HEK293 (cell line): Measurements from ENCODE around the gene PIK3R4.

Experiments
- CTCF ChIA-PET: fragments of 350-600 bp; formaldehyde crosslinking; extraction: SDS; loops from one replicate; lab custom pipeline; 2021; ENCODE audit warnings: antibody characterized with exemption; lab: Yijun Ruan, JAX
- POLR2A ChIA-PET: fragments of 300-600 bp; formaldehyde crosslinking; extraction: SDS; loops from one replicate; lab custom pipeline; 2020; ENCODE audit warnings: antibody characterized with exemption, inconsistent platforms; lab: Yijun Ruan, JAX
- H3K27ac ChIP-seq: fragments of 200-500 bp; sonication (Bioruptor generic); 2 replicates; pipeline ENCODE4 v1.5.1; 2014; ENCODE audit warnings: low read depth, low read length, control low read depth, inconsistent platforms; ENCODE audit errors: extremely low read depth
- H3K36me3 ChIP-seq, 2 experiments: fragments of 200-500 bp in 1 of 2; sonication (Bioruptor generic) in 1 of 2; 1 replicate in 1 of 2; 2 replicates in 1 of 2; pipeline ENCODE4 v1.5.1; 2014 to 2017; ENCODE audit warnings: inconsistent platforms in 2 of 2, low read length in 2 of 2; ENCODE audit not compliant: control insufficient read depth in 2 of 2, insufficient read depth in 1 of 2
- H3K4me1 ChIP-seq: fragments of 200-500 bp; sonication (Bioruptor generic); 2 replicates; pipeline ENCODE4 v1.5.1; 2014; ENCODE audit warnings: mild to moderate bottlenecking, low read length, inconsistent platforms; ENCODE audit not compliant: control insufficient read depth, insufficient read depth
- H3K4me3 ChIP-seq: 2 replicates; pipeline ENCODE4 v1.5.1; 2011; ENCODE audit warnings: low read depth, mild to moderate bottlenecking, control low read depth, low read length, moderate library complexity
- H3K9me3 ChIP-seq: fragments of 200-500 bp; sonication (Bioruptor generic); 2 replicates; pipeline ENCODE4 v1.5.1; 2014; ENCODE audit warnings: low read depth, low read length, inconsistent platforms; ENCODE audit not compliant: control insufficient read depth, insufficient read depth
- KLF1 ChIP-seq: fragments of 450-650 bp; formaldehyde crosslinking; IDR thresholded peaks from 2 replicates; pipeline ENCODE4 v1.5.1; 2016; ENCODE audit warnings: missing biosample characterization, missing genetic modification characterization
- KLF10 ChIP-seq: fragments of 450-650 bp; IDR thresholded peaks from 2 replicates; pipeline ENCODE4 v1.5.1; 2018; ENCODE audit warnings: missing biosample characterization, mild to moderate bottlenecking, missing genetic modification characterization
- PRDM1 ChIP-seq: fragments of 450-650 bp; formaldehyde crosslinking; IDR thresholded peaks from 2 replicates; pipeline ENCODE4; 2016; ENCODE audit warnings: missing biosample characterization, missing genetic modification characterization
- REPIN1 ChIP-seq: fragments of 450-650 bp; formaldehyde crosslinking; IDR thresholded peaks from 2 replicates; pipeline ENCODE4 v1.5.1; 2017; ENCODE audit warnings: missing biosample characterization, missing genetic modification characterization, low read depth
- SCRT2 ChIP-seq: fragments of 450-650 bp; formaldehyde crosslinking; IDR thresholded peaks from 2 replicates; pipeline ENCODE4 v1.5.1; 2016; ENCODE audit warnings: missing biosample characterization, missing genetic modification characterization
- SETDB1 ChIP-seq: IDR thresholded peaks from one replicate; pipeline ENCODE4 v1.6.1; 2017; ENCODE audit warnings: mild to moderate bottlenecking, low read length, moderate library complexity, mixed read lengths; ENCODE audit not compliant: insufficient read length
- TCF7L2 ChIP-seq: IDR thresholded peaks from 2 replicates; pipeline ENCODE4 v1.6.1; 2011; ENCODE audit warnings: low read depth, mild to moderate bottlenecking, inconsistent platforms, low read length, moderate library complexity, borderline replicate concordance
- ZFP69B ChIP-seq: fragments of 450-650 bp; formaldehyde crosslinking; IDR thresholded peaks from 2 replicates; pipeline ENCODE4 v1.5.1; 2016; ENCODE audit warnings: missing biosample characterization, missing genetic modification characterization
- ZNF132 ChIP-seq: fragments of 450-650 bp; formaldehyde crosslinking; IDR thresholded peaks from 2 replicates; pipeline ENCODE4 v1.5.1; 2017; ENCODE audit warnings: missing biosample characterization, missing genetic modification characterization, borderline replicate concordance
- ZNF138 ChIP-seq: fragments of 450-650 bp; formaldehyde crosslinking; IDR thresholded peaks from 2 replicates; pipeline ENCODE4 v1.5.1; 2016; ENCODE audit warnings: missing biosample characterization, missing genetic modification characterization, borderline replicate concordance
- ZNF529 ChIP-seq: fragments of 450-650 bp; formaldehyde crosslinking; IDR thresholded peaks from 2 replicates; pipeline ENCODE4 v1.5.1; 2017; ENCODE audit warnings: missing genetic modification characterization, missing biosample characterization; ENCODE audit not compliant: insufficient replicate concordance
- ZNF561 ChIP-seq: fragments of 450-650 bp; IDR thresholded peaks from 2 replicates; pipeline ENCODE4 v1.5.1; 2018; ENCODE audit warnings: missing biosample characterization, missing genetic modification characterization, borderline replicate concordance
- ZNF621 ChIP-seq: fragments of 450-650 bp; formaldehyde crosslinking; IDR thresholded peaks from 2 replicates; pipeline ENCODE4 v1.5.1; 2017; ENCODE audit warnings: missing biosample characterization, missing genetic modification characterization
- ZNF677 ChIP-seq: fragments of 450-650 bp; IDR thresholded peaks from 2 replicates; pipeline ENCODE4 v1.5.0; 2018; ENCODE audit warnings: missing biosample characterization, mild to moderate bottlenecking, missing genetic modification characterization, moderate library complexity
- ZNF777 ChIP-seq: fragments of 450-650 bp; formaldehyde crosslinking; IDR thresholded peaks from 2 replicates; pipeline ENCODE4 v1.5.1; 2017; ENCODE audit warnings: missing biosample characterization, missing genetic modification characterization, borderline replicate concordance
- ZNF830 ChIP-seq: fragments of 450-650 bp; IDR thresholded peaks from 2 replicates; pipeline ENCODE4 v1.5.0; 2018; ENCODE audit warnings: missing biosample characterization, missing genetic modification characterization, low read depth, mild to moderate bottlenecking, moderate library complexity
- ZSCAN16 ChIP-seq: fragments of 450-650 bp; formaldehyde crosslinking; IDR thresholded peaks from 2 replicates; pipeline ENCODE4 v1.5.1; 2016; ENCODE audit warnings: missing biosample characterization, missing genetic modification characterization
- TF ChIP-seq, protein P1 (sequence below): fragments of 450-650 bp; formaldehyde crosslinking; IDR thresholded peaks from 2 replicates; pipeline ENCODE4 v1.5.1; 2016; ENCODE audit warnings: missing biosample characterization, missing genetic modification characterization
- TF ChIP-seq, protein P2 (sequence below): fragments of 450-650 bp; formaldehyde crosslinking; IDR thresholded peaks from 2 replicates; pipeline ENCODE4 v1.5.1; 2017; ENCODE audit warnings: missing biosample characterization, mild to moderate bottlenecking, missing genetic modification characterization, moderate library complexity
- TF ChIP-seq, protein P3 (sequence below): fragments of 450-650 bp; formaldehyde crosslinking; IDR thresholded peaks from 2 replicates; pipeline ENCODE4 v1.5.1; 2016; ENCODE audit warnings: missing biosample characterization, missing genetic modification characterization
- TF ChIP-seq, protein P4 (sequence below): fragments of 450-650 bp; formaldehyde crosslinking; IDR thresholded peaks from 2 replicates; pipeline ENCODE4 v1.5.1; 2016; ENCODE audit warnings: missing biosample characterization, missing genetic modification characterization

The PIK3R4 gene

DNA sequence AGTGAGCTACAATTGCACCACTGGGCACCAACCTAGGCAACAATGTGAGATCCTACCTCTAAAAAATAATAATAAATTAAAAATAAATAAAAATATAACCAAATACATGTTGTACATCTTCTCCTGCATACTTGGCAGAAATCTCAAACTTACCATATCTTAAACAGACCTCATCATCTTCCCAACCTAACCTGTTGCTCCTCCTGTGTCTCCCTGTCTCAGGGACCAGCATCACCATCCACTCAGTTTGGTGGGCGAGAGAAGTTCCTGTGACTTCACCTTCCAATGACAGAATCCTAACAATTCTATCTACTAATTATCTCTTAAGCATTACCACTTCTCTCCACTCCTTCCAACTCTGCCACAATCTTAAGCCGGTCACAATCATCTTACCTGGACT, 3.3 kb downstream of the PIK3R4 start:
- TF ChIP-seq SCRT2 (tag by site-specific recombination) (peak; percentile 92), ZNF138 (tag by site-specific recombination) (no peak)
- TF ChIP-seq, all 188 proteins: peak for 1
- Histone ChIP-seq H3K36me3 (peaks cover 0 to 50% of the 10 kb centered on the region in 2 experiments; a peak in 1 of 3 replicates), H3K4me3 (no peak overlapping the region), H3K9me3 (no peaks in the 10 kb centered on the region), H3K4me1 (no peaks in the 10 kb centered on the region; the same call in 1 of the 2 replicates), H3K27ac (no peak overlapping the region)
- POLR2A ChIA-PET, result no interaction called here
- CTCF ChIA-PET, result interaction anchor here (0.9 to 1.8 kb wide), 2 partner anchors 15 to 282 kb away, joined by 3 read pairs; no protein-coding TSS in a partner anchor

DNA sequence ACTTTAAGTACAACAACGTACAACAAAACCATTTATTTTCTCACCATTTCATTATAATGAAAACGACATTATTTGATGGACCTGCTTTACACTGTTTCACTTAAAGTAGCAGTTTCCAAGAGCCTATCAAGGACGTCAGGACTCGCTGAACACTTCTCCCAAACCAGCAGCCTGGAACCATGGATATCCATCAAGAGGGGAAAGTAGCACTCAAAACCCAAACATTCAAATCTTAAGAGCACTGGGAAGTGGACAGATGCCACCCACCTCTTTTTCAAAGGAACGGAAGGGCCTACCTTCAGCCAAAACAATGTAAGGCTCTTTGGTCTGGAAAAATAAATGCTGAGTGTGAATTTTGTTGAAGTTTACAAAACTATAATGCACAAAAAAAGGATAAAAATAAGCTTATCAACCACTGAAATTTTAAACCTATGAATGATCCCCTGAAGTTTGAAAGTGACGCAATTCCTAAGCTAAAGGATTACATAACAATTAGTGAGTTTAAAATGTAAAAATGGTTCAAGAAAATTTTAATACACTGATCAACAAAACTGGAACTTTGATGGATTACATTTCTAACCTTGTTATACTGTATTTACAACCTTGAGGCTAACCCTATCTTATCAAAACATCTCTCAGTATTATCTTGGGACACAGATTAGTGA, 4.6 kb downstream of the PIK3R4 start:
- Histone ChIP-seq H3K4me3 (no peak overlapping the region), H3K9me3 (no peaks in the 10 kb centered on the region), H3K36me3 (peaks cover 0 to 52% of the 10 kb centered on the region in 2 experiments; a peak in 1 of 3 replicates), H3K27ac (no peak overlapping the region), H3K4me1 (no peaks in the 10 kb centered on the region; the same call in 1 of the 2 replicates)
- CTCF ChIA-PET, result interaction anchor here (0.7 to 1.8 kb wide), 3 partner anchors 16 to 1292 kb away, joined by 3 read pairs; partner anchors contain the start of gene CPNE4
- POLR2A ChIA-PET, result no interaction called here
- TF ChIP-seq ZNF132 (tag by site-specific recombination), result no peak
- TF ChIP-seq ZSCAN16 (tag by site-specific recombination), result no peak
- TF ChIP-seq, protein P1, sequence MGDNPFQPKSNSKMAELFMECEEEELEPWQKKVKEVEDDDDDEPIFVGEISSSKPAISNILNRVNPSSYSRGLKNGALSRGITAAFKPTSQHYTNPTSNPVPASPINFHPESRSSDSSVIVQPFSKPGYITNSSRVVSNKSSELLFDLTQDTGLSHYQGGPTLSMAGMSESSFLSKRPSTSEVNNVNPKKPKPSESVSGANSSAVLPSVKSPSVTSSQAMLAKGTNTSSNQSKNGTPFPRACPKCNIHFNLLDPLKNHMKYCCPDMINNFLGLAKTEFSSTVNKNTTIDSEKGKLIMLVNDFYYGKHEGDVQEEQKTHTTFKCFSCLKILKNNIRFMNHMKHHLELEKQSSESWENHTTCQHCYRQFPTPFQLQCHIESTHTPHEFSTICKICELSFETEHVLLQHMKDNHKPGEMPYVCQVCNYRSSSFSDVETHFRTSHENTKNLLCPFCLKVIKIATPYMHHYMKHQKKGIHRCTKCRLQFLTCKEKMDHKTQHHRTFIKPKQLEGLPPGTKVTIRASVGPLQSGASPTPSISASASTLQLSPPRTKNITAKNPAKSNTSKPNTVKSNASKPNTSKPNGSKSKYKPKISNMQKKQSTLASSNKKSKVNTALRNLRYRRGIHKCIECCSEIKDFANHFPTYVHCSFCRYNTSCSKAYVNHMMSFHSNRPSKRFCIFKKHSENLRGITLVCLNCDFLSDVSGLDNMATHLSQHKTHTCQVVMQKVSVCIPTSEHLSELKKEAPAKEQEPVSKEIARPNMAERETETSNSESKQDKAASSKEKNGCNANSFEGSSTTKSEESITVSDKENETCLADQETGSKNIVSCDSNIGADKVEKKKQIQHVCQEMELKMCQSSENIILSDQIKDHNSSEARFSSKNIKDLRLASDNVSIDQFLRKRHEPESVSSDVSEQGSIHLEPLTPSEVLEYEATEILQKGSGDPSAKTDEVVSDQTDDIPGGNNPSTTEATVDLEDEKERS (tag by site-specific recombination), result no peak
- no peak for TF ChIP-seq KLF1 (tag by site-specific recombination)
- TF ChIP-seq KLF10 (tag by site-specific recombination), result no peak
- TF ChIP-seq ZFP69B (tag by site-specific recombination), result no peak
- TF ChIP-seq ZNF621 (tag by site-specific recombination), result no peak
- TF ChIP-seq ZNF561 (tag by site-specific recombination), result no peak
- TF ChIP-seq ZNF777, result no peak
- no peak for TF ChIP-seq PRDM1
- TF ChIP-seq, protein P2, sequence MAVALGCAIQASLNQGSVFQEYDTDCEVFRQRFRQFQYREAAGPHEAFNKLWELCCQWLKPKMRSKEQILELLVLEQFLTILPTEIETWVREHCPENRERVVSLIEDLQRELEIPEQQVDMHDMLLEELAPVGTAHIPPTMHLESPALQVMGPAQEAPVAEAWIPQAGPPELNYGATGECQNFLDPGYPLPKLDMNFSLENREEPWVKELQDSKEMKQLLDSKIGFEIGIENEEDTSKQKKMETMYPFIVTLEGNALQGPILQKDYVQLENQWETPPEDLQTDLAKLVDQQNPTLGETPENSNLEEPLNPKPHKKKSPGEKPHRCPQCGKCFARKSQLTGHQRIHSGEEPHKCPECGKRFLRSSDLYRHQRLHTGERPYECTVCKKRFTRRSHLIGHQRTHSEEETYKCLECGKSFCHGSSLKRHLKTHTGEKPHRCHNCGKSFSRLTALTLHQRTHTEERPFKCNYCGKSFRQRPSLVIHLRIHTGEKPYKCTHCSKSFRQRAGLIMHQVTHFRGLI (tag by site-specific recombination), result no peak
- TF ChIP-seq, protein P3, sequence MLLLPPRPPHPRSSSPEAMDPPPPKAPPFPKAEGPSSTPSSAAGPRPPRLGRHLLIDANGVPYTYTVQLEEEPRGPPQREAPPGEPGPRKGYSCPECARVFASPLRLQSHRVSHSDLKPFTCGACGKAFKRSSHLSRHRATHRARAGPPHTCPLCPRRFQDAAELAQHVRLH, result no peak
- no peak for TF ChIP-seq REPIN1 (tag by site-specific recombination)
- TF ChIP-seq ZNF830 (tag by site-specific recombination), result no peak

DNA sequence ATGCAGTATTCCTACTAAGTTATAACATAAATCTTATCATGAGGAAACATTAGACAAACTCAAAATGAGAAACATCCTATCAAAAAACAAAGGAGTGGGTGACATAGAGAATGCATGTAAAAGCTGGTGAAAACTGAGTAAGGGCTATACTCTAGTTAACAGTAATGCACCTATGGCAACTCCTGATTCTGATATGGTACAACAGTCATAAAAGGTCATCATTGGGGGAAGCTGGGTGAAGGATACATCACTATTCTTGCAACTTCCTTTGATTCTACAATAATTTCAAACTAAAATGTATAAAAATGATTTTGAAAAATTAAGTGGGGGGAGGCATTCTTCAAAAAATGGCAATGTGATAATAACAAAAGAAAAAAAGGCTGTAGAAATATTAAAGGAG, 6.8 kb downstream of the PIK3R4 start:
- TF ChIP-seq SETDB1 (peak; percentile 16), ZNF677 (tag by site-specific recombination) (no peak), ZNF529 (peak; percentile 98), TCF7L2 (no peak)
- TF ChIP-seq, protein P4, sequence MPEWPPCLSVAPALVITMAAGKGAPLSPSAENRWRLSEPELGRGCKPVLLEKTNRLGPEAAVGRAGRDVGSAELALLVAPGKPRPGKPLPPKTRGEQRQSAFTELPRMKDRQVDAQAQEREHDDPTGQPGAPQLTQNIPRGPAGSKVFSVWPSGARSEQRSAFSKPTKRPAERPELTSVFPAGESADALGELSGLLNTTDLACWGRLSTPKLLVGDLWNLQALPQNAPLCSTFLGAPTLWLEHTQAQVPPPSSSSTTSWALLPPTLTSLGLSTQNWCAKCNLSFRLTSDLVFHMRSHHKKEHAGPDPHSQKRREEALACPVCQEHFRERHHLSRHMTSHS (tag by site-specific recombination), result no peak
- no peaks in the 10 kb centered on the region; the same call in 1 of the 2 replicates for H3K4me1 ChIP-seq
- H3K4me3 ChIP-seq, result no peak overlapping the region
- no peak overlapping the region for H3K27ac ChIP-seq
- H3K9me3 ChIP-seq, result no peaks in the 10 kb centered on the region
- H3K36me3 ChIP-seq, result peaks cover 0 to 64% of the 10 kb centered on the region in 2 experiments; a peak in 1 of 3 replicates
- POLR2A ChIA-PET, result no interaction called here
- CTCF ChIA-PET, result interaction anchor here (0.7 kb wide), 1 partner anchor 14 kb away, joined by 4 read pairs; no protein-coding TSS in a partner anchor
